Keratinocyte (primary cell): ENCODE results near the gene PLA2G4D. TPM values are rescaled to one million over a fixed set of nuclear protein-coding genes. Genes with fewer than 3 reads are reported as not detected.

Experiments used
- DNase-seq: peaks from one replicate; pipeline ENCODE4 v3.0.0-alpha.2; 2011; ENCODE audit warnings: low read depth, missing footprints, low spot score
- FAIRE-seq: peaks from 2 replicates; lab custom pipeline; 2011; peaks lifted over from hg19 to GRCh38; lab: Jason Lieb, UNC
- H2AFZ ChIP-seq: 2 replicates; pipeline ENCODE4 v1.6.0; 2012; ENCODE audit warnings: low read length, control low read depth, inconsistent platforms; ENCODE audit not compliant: control insufficient read depth
- H3K27ac ChIP-seq: 2 replicates; pipeline ENCODE4 v1.5.1; 2011; ENCODE audit warnings: low read length; ENCODE audit not compliant: control insufficient read depth, insufficient read depth
- H3K27me3 ChIP-seq: 3 replicates; pipeline ENCODE4 v1.6.0; 2011; ENCODE audit warnings: low read length; ENCODE audit not compliant: control insufficient read depth, insufficient read depth; ENCODE audit errors: extremely low read depth
- H3K36me3 ChIP-seq, 2 experiments: 2 replicates in 1 of 2; 3 replicates in 1 of 2; pipeline ENCODE4 v1.5.1; 2011; ENCODE audit warnings: low read length in 2 of 2, mild to moderate bottlenecking in 1 of 2; ENCODE audit not compliant: control insufficient read depth in 2 of 2, insufficient read depth in 2 of 2; ENCODE audit errors: extremely low read depth in 1 of 2
- H3K4me1 ChIP-seq: 3 replicates; pipeline ENCODE4 v1.5.1; 2011; ENCODE audit warnings: low read length; ENCODE audit not compliant: control insufficient read depth, insufficient read depth; ENCODE audit errors: extremely low read depth
- H3K4me2 ChIP-seq: 3 replicates; pipeline ENCODE4 v1.6.0; 2011; ENCODE audit warnings: low read depth, low read length; ENCODE audit not compliant: control insufficient read depth, insufficient read depth; ENCODE audit errors: extremely low read depth
- H3K4me3 ChIP-seq, 3 experiments: fragments of 200-600 bp in 1 of 3; sonication (generic) in 1 of 3; 2 replicates in 2 of 3; 3 replicates in 1 of 3; pipeline ENCODE4 v1.5.1; 2011 to 2016; ENCODE audit warnings: low read length in 3 of 3, mild to moderate bottlenecking in 3 of 3, control low read depth in 2 of 3, inconsistent platforms in 1 of 3, low read depth in 1 of 3, mixed read lengths in 1 of 3, mixed run types in 1 of 3, moderate library complexity in 1 of 3; ENCODE audit not compliant: control insufficient read depth in 2 of 3, insufficient read depth in 2 of 3; ENCODE audit errors: extremely low read depth in 1 of 3
- H3K79me2 ChIP-seq: 2 replicates; pipeline ENCODE4 v1.6.0; 2012; ENCODE audit warnings: low read length; ENCODE audit not compliant: control insufficient read depth, insufficient read depth
- H3K9ac ChIP-seq: 3 replicates; pipeline ENCODE4 v1.6.0; 2011; ENCODE audit warnings: low read length; ENCODE audit not compliant: control insufficient read depth, insufficient read depth; ENCODE audit errors: extremely low read depth
- H3K9me1 ChIP-seq: 3 replicates; pipeline ENCODE4 v1.6.0; 2011; ENCODE audit warnings: low read length; ENCODE audit not compliant: control insufficient read depth, insufficient read depth; ENCODE audit errors: extremely low read depth
- H3K9me3 ChIP-seq: 2 replicates; pipeline ENCODE4 v1.5.1; 2012; ENCODE audit warnings: low read depth, low read length; ENCODE audit not compliant: control insufficient read depth
- H4K20me1 ChIP-seq: 3 replicates; pipeline ENCODE4 v1.6.0; 2011; ENCODE audit warnings: low read length; ENCODE audit not compliant: control insufficient read depth, insufficient read depth; ENCODE audit errors: extremely low read depth
- CTCF ChIP-seq, 3 experiments: IDR thresholded peaks in 1 of 3; conservative IDR thresholded peaks in 1 of 3; optimal IDR thresholded peaks in 1 of 3; 2 replicates in 2 of 3; 3 replicates in 1 of 3; pipeline versions ENCODE3 to v1.5.1; 2011; ENCODE audit warnings: low read length in 3 of 3, mild to moderate bottlenecking in 3 of 3, moderate library complexity in 2 of 3, control low read depth in 1 of 3, inconsistent platforms in 1 of 3; ENCODE audit not compliant: insufficient read depth in 2 of 3; ENCODE audit errors: extremely low read depth in 1 of 3
- EZH2 ChIP-seq: IDR thresholded peaks from one replicate; pipeline ENCODE4 v1.6.1; 2012; ENCODE audit warnings: inconsistent platforms, mild to moderate bottlenecking, low read length, moderate library complexity
- dilution Hi-C: fragments of 300-500 bp; cut with MboI; formaldehyde crosslinking; loops from one replicate; pipeline ENCODE4 v1.7.0; 2020; ENCODE audit warnings: low sequenced_read_pairs; ENCODE audit not compliant: extremely low pct_ligation_motif_present
- polyA plus RNA-seq, 5 experiments: library from polyadenylated mRNA; depleted of rRNA in 3 of 5; stranded (reverse) in 3 of 5; stranded (forward) in 1 of 5; unstranded in 1 of 5; fragments of >200 nt; gene quantifications; 1 replicate in 1 of 5; 2 replicates in 3 of 5; 3 replicates in 1 of 5; pipeline versions ENCODE4 v1.2.1 to v1.2.3, GENCODE V29; 2011 to 2012; ENCODE audit warnings: missing spikeins in 2 of 5, low read depth in 1 of 5, low replicate concordance in 1 of 5

Gene PLA2G4D
- polyA plus RNA-seq, 1 donor (not counting 4 experiments of a cell fraction or from before 2014, with no cell fraction given), result 0.69 TPM

- Histone ChIP-seq H3K79me2 (no peaks in the 10 kb centered on the region), H3K4me1 (peaks cover 3% of the 10 kb centered on the region), H3K9me3 (no peaks in the 10 kb centered on the region), H4K20me1 (no peaks in the 10 kb centered on the region), H2AFZ (no peak overlapping the region), H3K27me3 (no peaks in the 10 kb centered on the region), H3K4me2 (no peak overlapping the region), H3K36me3 (no peaks in the 10 kb centered on the region), H3K9ac (no peak overlapping the region), H3K9me1 (no peaks in the 10 kb centered on the region), H3K4me3 (no peak overlapping the region), H3K27ac (no peak overlapping the region)
- FAIRE-seq, result no peak
- dilution Hi-C loops, result no loop called here
- DNase-seq, result no peak
- TF ChIP-seq CTCF (optimal IDR thresholded peaks at IDR 0.05 in 1 of 3, IDR thresholded peaks at IDR 0.05 in 1 of 3, conservative IDR thresholded peaks at IDR 0.05 in 1 of 3; ENCODE audit: extremely low read depth in 1 of 3, insufficient read depth in 2 of 3, low read length in 3 of 3), result no peak
- no peak for TF ChIP-seq EZH2
Measured at GRCh38 chr15:42138968-42139386, 44.6 kb upstream of the PLA2G4D start.

GRCh38 chr15:42138411-42138810 lies 44.0 kb upstream of the PLA2G4D start:
- no peak overlapping the region for H2AFZ ChIP-seq
- H3K9me1 ChIP-seq, result no peaks in the 10 kb centered on the region
- DNase-seq, result no peak
- H3K4me1 ChIP-seq, result peaks cover 3% of the 10 kb centered on the region
- no peaks in the 10 kb centered on the region for H3K36me3 ChIP-seq
- H3K27me3 ChIP-seq, result no peaks in the 10 kb centered on the region
- no peak overlapping the region for H3K27ac ChIP-seq
- no peak overlapping the region for H3K9ac ChIP-seq
- H3K79me2 ChIP-seq, result no peaks in the 10 kb centered on the region
- TF ChIP-seq EZH2, result no peak
- TF ChIP-seq CTCF (optimal IDR thresholded peaks at IDR 0.05 in 1 of 3, IDR thresholded peaks at IDR 0.05 in 1 of 3, conservative IDR thresholded peaks at IDR 0.05 in 1 of 3; ENCODE audit: extremely low read depth in 1 of 3, insufficient read depth in 2 of 3, low read length in 3 of 3), result no peak
- H3K9me3 ChIP-seq, result no peaks in the 10 kb centered on the region
- dilution Hi-C loops, result no loop called here
- H3K4me2 ChIP-seq, result no peak overlapping the region
- H4K20me1 ChIP-seq, result no peaks in the 10 kb centered on the region
- no peak overlapping the region for H3K4me3 ChIP-seq
- FAIRE-seq, result no peak
